Astrocyte of the hippocampus (primary cell): ENCODE measurements around the gene OLFML3.
A peak's percentile ranks its signal among the peaks of the same experiment; 100 is the strongest.
"Not testable (repeated sequence)": the region's sequence is repeated elsewhere in the genome, so short reads cannot be mapped to it uniquely, and the experiment has no call there.

Source experiments
- DNase-seq: peaks from one replicate; pipeline ENCODE4 v3.0.0; 2011; ENCODE audit warnings: low read depth, low spot score

OLFML3 gene

DNA sequence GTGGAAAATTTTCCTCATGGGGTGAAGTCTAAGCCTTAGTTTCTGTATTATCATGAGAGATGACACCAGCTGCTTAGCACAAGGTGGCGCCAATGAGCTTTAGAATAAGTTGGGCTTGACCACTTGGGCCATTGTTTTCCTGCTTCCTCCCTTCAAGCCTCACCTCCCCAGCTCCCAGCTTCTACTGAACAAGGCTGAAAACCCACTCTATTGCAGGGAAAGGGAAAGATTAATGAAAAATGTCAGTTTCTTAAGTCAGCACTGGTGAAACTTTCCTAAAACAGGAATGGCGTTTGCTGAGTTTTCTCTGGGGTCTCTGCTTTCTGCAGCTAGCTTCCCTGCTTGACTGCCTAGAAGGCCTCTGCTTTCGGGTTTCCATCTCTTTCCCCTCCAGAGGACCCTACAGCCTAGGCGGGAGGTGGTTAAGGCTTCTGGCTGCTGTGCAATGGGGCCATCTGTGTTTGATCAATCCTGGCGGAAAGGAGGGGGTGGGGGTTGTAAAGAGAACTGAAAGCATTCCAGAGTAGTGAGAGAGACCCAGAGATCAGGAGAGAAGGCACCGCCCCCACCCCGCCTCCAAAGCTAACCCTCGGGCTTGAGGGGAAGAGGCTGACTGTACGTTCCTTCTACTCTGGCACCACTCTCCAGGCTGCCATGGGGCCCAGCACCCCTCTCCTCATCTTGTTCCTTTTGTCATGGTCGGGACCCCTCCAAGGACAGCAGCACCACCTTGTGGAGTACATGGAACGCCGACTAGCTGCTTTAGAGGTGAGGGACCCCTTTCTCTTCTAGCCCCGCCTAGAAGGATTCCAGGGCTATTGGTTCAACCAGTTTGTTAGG is at the start of gene OLFML3:
Gene OLFML3 (plus strand): TSS at position 612 of the 840 bp plus-strand sequence. CDS start 43 bp downstream, at position 655.
- peak; percentile 93 for DNase-seq

DNA sequence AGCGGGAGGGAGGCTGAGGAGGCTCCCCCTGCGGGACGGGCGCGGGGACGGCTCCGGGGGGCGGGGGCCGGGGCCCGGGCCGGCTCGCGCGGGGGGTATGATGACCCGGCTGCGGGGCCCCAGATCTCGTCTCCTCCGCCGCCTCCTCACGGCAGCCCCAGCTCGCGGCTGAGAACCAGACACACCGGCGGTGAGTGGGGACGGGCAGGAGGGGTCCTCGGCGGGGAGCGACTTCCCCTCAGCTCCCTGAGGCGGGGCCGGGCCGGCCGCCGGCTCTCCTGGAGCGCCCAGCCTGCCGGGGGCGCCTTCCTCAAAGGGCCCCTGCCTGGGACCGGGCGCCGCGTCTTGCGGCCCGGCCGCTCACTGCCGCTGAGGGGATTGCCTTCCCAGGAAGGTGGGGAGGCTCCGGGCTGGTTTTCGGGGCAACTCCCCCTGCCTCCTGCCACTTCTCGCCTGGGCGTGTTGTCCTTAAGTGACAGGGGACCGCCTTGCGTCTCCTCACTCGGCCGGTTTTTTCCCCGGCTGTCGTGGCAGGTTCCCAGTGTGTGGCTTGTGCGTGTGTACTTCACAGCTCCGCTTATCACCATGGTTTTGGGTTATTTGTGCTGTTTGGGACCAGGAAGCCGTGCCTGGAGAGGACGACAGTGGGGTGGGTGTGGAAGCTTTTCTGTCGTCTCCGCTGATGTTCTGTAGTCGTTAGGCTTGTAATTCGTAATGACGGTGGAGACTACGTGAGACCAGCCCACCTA is 49.4 kb upstream of the OLFML3 start:
- DNase-seq, result peak; percentile 72

GRCh38 chr1:113930499-113931161 is 48.6 kb upstream of the OLFML3 start:
- DNase-seq, result peak; percentile 81

- DNase-seq, result peak; percentile 65
Measured at GRCh38 chr1:113931451-113931851, 47.8 kb upstream of the OLFML3 start.

GRCh38 chr1:113934006-113934405 is 45.3 kb upstream of the OLFML3 start:
- no peak for DNase-seq

DNA sequence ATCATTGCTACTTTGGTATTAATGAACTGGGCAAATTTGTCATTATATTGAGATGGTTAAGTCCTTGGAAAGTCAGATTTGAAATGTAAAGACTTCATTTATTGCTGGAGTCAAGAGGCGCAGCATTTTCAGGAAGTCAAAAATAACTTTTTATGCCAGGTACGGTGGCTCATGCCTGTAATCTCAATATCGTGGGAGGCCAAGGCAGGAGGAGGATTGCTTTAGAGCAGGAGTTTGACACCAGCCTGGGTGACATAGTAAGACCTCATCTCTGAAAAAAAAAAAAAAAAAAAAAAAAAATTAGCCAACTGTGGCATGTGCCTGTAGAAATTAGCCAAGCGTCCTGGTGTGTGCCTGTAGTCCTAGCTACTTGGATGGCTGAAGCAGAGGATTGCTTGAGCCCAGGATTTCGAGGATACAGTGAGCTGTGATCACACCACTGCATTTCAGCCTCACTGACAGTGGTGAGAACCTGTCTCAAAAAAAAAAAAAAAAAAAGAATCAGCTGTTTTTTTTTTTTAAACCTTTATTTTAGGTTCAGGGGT is 44.7 kb upstream of the OLFML3 start:
- DNase-seq, result no peak

GRCh38 chr1:113935176-113935575 is 44.1 kb upstream of the OLFML3 start:
- no peak for DNase-seq

GRCh38 chr1:113935970-113936369 is 43.3 kb upstream of the OLFML3 start:
- DNase-seq, result no peak

DNA sequence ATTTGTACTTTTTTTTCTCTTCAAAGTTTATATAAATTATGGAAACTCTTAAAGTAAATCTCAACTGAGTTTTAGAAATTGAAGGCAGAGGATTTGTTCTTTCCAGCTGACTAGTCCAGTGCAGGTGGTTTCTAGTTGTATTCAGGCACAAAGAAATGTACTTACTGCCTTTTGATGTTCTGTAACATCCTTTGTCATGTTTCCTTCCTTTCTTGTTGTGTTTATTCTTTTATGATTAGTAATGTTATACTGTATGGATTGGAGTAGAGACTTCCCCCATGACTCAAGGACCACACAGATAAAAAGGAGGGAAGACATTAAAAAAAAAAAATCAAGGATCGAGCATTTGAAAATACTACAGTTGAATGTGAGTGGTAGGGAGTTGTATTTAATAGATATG is 42.1 kb upstream of the OLFML3 start:
- DNase-seq, result no peak

- no peak for DNase-seq
Measured at GRCh38 chr1:113938192-113938591, 41.1 kb upstream of the OLFML3 start.

GRCh38 chr1:113940365-113941244 is 38.7 kb upstream of the OLFML3 start:
- DNase-seq, result no peak

- no peak for DNase-seq
Measured at GRCh38 chr1:113941245-113941559, 38.1 kb upstream of the OLFML3 start.

- DNase-seq, result no peak
Measured at GRCh38 chr1:113942527-113942926, 36.7 kb upstream of the OLFML3 start.

- no peak for DNase-seq
Measured at GRCh38 chr1:113943028-113943811, 36.1 kb upstream of the OLFML3 start.

- DNase-seq, result no peak
Measured at GRCh38 chr1:113945329-113945728, 33.9 kb upstream of the OLFML3 start.

GRCh38 chr1:113946112-113946511 is 33.2 kb upstream of the OLFML3 start:
- no peak for DNase-seq

DNA sequence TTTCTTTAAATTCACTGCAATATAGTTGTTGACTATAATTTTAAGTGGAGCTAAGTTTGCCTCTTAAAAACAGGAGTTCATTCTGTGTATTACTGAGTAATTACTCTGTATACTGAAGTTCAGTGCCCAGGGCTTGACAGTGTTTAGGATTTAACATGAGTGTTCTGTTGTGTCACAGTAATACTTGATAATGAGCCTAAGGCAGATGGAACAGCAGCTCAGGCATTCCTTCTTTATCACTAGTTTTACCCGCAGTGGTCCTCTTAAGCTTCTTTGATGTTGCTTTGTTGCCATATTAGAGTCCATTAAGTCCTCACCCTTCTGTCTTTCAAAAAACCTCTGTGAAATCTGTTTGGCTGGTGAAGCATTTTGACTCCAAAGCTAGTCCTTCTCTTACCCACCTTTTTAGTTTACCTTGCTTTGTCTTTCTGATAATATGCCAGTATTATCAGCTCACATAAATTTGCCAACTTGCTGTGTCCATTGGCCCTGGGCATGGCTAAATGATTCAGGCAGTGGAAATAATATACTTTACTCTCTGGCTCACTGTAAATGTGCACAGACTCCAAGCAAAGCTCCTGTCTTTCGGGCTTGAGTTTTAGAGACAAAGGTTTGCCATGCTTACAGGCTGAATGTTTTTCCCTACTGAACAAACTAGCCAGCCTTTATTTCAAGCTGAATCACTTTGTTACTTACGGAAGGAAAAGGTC is 32.4 kb upstream of the OLFML3 start:
- DNase-seq, result peak; percentile 19

GRCh38 chr1:113947388-113948107 is 31.7 kb upstream of the OLFML3 start:
- peak; percentile 2 for DNase-seq

DNA sequence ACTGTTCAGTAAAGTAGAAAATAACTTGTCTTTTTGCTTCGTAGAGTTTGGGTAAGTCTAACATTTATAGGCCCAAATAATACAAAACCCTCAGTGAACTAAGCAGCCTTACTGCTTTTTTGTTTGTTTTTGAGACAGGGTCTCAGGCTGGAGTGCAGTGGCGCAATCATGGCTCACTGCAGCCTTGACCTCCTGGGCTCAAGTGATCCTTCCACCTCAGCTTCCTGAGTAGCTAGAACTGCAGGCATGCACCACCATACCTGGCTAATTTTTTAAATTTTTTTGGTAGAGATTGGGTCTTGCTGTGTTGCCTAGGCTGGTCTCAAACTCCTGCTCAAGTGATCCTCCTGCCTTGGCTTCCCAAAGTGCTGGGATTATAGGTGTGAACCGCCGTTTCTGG is 31.1 kb upstream of the OLFML3 start:
- not testable (repeated sequence) for DNase-seq
